Dermis microvascular lymphatic vessel endothelial cell (primary cell): ENCODE data around the gene RTN4IP1. TPM values are rescaled to one million over a fixed set of nuclear protein-coding genes. Genes with fewer than 3 reads are reported as not detected.
"Not testable (repeated sequence)": the region's sequence is repeated elsewhere in the genome, so short reads cannot be mapped to it uniquely, and the experiment has no call there.

Source experiments
- DNase-seq, 2 donors: peaks; one replicate each; pipeline versions ENCODE4 v3.0.0 to v3.0.0-alpha.2; 2010; ENCODE audit warnings: low read depth in 2 of 2
- total RNA-seq: library from RNA; depleted of rRNA; stranded (reverse); fragments of >200 nt; gene quantifications from 2 replicates; pipeline ENCODE4 v1.2.1, GENCODE V29; 2014

RTN4IP1 gene
- total RNA-seq, 1 donor from 2014 or later: 3.6 TPM

- DNase-seq: not testable (repeated sequence)
Observed at GRCh38 chr6:106627760-106628159, 1.5 kb downstream of the RTN4IP1 start.

- DNase-seq: no peak
Observed at GRCh38 chr6:106626485-106626884, 2.8 kb downstream of the RTN4IP1 start.

GRCh38 chr6:106623039-106623438 lies 6.3 kb downstream of the RTN4IP1 start:
- DNase-seq: no peak

- DNase-seq: no peak
Observed at GRCh38 chr6:106622412-106622811, 6.9 kb downstream of the RTN4IP1 start.

DNA sequence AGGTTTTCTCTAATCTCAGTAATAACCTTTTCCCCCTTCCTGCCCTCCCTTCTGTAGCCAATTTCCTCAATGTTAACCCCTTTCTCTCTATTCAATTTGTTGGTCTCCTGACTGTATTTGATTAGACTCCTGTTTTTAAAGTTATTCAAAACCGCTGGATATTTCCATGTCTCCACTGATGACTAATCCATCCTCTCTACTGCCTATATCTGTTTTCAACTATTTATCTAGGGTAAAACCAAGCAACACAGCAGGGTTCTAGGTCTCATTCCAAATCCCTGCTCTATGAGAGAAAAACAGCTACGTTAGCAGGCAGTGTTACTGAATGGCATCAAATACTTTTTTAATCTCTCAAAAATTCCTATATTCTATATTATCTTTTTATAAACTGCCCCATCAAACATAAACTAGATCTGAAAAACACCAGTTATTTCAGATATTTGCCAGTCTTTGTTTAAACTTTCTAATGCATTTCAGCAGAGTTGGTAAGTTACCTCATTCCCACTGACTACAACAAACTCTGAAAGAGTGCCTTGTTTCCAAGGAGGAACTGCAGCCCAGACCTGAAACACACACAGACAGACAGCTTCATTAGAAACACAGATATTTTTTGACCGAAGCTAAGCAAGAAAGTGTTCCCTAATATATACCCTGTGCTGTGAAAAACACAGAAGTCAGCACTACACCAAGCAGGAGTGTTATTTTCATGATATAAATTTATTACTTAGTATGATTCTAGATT lies 8.2 kb downstream of the RTN4IP1 start:
- peak; percentile 15 to 70 for DNase-seq

DNA sequence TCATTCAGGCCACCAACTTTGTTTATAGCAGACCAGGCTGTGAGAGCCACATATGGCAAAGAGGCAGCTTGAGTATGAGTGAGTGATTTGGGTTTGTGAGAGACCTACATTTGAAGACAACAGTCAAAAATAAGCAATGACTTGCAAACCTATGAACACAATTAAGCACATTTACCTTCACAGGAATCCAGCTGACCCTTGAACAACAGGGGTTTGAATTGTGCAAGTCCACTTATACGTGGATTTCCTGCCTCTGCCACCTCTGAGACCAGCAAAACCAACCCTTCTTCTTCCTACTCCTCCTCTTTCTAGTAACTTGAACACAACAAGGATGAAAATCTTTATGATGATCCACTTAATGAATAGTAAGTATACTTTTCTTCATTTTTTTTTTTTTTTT lies 10.1 kb downstream of the RTN4IP1 start:
- no peak for DNase-seq

DNA sequence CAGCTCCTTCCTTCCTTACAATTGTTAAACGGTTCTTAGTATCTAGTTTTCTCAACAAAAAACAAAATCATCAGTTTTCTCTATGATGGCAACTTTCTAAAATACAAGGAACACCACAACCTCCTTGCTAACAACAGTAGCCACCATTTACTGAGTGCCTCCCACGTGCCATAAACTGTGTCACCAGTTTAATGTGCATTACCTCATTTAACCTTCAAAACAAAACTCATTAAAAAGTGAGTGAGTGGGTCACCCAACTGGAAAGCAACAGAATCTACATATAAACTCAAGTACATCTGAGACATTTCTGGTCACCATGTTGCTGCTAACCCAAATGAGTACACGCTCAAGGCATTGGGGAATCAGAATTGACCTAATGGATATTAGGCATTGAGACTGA lies 11.0 kb downstream of the RTN4IP1 start:
- DNase-seq: no peak

DNA sequence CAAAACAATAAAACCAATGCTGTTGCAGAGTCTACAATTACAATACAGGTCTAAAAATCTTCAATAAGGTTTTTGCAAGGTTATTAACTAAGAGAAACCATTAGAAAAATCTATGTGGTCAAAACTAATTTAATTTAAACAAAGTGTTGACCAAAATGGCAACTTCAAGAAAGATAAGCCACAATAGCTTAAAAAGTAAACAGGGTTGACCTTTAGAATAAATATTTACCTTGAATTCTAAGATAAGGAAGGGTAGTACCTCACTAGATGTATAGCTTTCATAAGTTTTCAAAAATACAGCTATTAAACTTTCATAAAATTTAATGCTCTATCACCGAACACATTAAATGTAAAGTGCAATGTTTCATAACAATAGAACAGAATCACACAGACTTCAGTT lies 11.4 kb downstream of the RTN4IP1 start:
- DNase-seq: no peak

- no peak for DNase-seq
Observed at GRCh38 chr6:106617302-106617701, 12.0 kb downstream of the RTN4IP1 start.

DNA sequence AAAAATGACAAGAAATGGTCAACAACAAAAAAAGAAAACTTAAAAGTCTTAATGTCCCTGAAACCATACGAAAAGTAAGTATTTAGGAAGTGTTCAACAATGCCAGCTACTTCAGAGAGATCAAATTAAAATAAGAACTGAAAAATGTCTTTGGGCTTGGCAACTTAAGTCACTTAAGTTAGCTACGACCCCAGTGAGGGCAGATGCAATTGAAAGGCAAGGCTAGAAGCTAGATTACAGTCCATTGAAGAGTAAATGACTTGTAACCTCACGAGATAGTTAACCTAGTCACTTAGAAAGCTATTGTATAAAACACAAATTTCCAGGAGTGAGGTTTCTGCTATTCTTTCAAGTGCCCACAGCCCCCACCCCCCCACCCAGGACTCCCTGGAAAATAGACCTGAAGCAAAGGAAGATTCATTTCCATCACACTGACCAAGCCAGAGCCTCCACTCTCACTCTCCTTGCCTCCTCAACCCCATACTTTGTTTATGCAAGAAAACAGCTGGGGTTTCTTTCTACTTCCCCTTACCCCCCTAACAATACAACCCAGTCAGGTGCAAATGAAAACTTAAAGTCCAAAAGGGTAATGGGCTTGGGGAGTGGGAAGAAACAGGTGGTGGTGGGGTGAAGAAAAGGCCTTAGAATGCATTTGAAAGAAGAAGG lies 14.6 kb downstream of the RTN4IP1 start:
- DNase-seq: no peak

GRCh38 chr6:106614166-106614565 lies 15.1 kb downstream of the RTN4IP1 start:
- no peak for DNase-seq

GRCh38 chr6:106613590-106613989 lies 15.7 kb downstream of the RTN4IP1 start:
- DNase-seq: no peak

GRCh38 chr6:106612671-106613416 lies 16.5 kb downstream of the RTN4IP1 start:
- DNase-seq: no peak

GRCh38 chr6:106611030-106611429 lies 18.3 kb downstream of the RTN4IP1 start:
- DNase-seq: no peak

DNA sequence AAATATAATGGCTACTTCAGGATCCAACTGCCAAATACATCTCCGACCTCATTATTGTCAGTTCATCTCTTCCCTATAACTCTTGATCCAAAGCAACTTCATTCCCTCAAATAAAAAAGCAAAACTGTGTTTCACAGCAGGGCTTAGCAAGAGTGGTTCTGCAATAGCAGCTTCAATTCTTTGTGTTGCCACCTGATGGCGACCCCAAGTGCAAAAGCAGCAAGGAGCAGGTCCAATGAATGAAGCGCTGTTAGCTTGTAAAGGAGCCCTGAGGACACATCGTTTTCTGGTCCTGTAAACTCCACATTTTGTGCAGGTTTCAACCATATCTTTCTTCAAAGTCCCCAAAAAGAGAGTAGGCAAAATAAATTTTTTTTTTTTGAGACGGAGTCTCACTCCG lies 19.6 kb downstream of the RTN4IP1 start:
- peak in 1 of 2 donors; percentile 17 for DNase-seq

DNA sequence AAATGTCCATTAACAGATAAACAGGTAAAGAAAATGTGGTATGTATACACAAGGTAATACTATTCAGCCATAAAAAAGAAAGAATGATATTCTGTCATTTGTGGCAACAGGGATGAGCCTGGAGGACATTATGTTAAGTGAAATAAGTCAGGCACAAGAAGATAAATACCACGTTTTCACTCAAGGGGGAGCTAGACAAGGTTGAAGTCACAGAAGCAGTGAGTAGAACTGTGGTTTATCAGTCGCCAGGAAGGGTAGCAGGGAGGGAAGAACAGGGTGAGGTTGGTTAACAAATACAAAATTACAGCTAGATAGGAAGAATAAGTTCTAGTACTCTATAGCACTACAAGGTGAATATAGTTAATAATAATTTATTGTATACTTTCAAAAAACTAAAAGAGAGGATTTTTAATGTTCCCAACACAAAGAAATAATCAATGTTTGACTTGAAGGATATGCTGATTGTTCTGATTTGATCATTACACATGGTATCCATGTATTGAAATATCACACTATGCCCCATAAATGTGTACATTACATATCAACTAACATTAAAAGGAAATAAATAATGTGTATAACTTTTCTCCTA lies 21.1 kb downstream of the RTN4IP1 start:
- DNase-seq: peak; percentile 35 to 71

DNA sequence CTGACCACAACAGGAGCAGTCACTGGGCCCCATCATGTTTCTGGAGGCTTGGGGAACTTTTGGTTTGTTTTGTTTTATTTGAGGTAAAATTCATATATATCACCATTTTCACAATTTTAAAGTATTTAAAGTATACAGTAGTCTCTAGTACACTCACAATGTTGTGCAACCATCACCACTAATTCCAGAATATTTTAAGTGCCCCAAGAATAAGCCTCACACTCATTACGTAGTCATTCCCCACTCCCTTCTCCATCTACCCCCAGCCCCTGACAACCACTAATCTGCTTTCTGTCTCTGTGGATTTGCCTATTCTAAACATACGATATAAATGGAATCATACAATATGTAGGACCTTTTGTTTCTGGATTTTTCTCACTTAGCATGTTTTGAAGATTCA lies 29.0 kb downstream of the RTN4IP1 start:
- no peak for DNase-seq

DNA sequence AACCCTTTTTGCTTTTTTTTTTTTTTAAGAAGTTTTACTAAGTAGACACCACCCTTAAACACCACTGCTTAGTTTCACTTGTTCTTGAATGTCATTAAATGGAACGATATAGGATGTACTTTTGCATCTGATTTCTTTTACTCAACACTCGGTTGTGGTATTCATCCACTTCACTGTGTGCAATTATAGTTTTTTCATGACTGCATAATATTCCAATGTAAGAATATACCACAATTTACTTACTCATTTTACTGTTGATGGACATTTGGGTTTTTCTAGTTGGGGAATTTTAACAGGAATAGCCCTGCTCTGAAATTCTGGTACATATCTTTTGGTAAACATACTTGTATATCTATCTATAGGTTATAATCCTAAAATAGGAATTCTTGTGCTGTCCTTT lies 29.9 kb downstream of the RTN4IP1 start:
- no peak for DNase-seq

DNA sequence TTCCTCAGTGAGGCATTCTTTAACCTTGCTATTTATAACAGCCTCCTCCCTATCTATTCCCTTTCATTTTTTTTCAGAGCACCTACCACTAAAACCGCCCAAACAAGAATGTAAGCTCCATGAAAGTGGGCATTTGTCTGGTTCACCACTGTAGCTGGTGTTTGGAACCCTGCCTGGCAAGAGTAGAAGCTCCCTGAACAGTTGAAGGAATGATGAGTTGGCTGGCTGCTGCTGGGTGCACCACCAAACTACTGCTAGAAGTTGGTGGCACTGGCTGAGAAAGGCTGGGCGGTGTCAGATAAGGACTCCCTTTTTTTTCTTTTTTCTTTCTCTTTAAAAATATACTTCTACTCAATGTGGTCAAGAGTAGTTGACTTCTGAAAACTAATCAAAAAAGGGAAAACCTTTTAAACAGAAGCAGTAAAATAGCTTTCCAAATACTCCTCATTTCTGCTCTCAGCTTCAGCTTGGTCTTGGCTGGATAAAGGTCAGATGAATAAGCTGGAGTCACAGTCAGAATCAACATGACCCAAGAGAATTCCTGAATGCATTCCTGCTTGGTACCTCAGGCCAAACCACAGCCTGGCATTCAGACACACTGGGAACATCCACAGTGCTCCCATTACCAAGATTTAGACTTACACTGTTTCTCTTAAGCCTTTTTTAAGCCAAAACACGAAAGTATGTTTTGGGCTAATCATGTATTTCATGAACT lies 38.0 kb downstream of the RTN4IP1 start:
- DNase-seq: no peak

DNA sequence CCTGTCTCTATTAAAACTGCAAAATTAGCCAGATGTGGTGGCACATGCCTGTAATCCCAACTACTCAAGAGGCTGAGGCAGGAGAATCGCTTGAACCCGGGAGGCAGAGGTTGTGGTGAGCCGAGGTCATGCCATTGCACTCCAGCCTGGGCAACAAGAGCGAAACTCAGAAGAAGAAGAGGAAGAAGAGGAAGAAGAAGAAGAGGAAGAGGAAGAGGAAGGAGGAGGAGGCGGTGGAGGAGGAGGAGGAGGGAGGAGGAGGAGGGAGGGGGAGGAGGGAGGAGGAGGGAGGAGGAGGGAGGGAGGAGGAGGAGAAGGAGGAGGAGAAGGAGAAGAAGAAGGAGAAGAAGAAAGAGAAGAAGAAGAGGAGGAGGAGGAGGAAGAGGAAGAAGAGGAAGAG lies 40.4 kb downstream of the RTN4IP1 start:
- DNase-seq: not testable (repeated sequence)

- no peak for DNase-seq
Observed at GRCh38 chr6:106586815-106587415, 42.4 kb downstream of the RTN4IP1 start.
